Activated B cell treated with CpG ODN at 0.5 μM for 24 hours (primary cell): ENCODE measurements around the gene STEAP3. TPM values are rescaled to one million over a fixed set of nuclear protein-coding genes. Genes with fewer than 3 reads are reported as not detected.

ENCODE experiments used
- ATAC-seq: fragments of 200-7000 bp; cut with Tn5 transposase; one replicate; pipeline ENCODE4 v1.10.0; 2021; ENCODE audit warnings: low read depth, mild to moderate bottlenecking, moderate library complexity
- CTCF ChIA-PET: fragments of 350-600 bp; sonication (Branson Sonifier 250); formaldehyde crosslinking; loops from one replicate; lab custom pipeline; 2021; ENCODE audit warnings: antibody characterized with exemption; lab: Charles Lee
- POLR2A ChIA-PET: fragments of 350-600 bp; sonication (Branson Sonifier 250); formaldehyde crosslinking; loops from one replicate; lab custom pipeline; 2021; ENCODE audit warnings: antibody characterized with exemption; lab: Charles Lee
- DNase-seq: peaks from one replicate; pipeline ENCODE4 v3.0.0; 2022
- H3K27ac Mint-ChIP-seq: one replicate; pipeline ENCODE4 v1.8.0; 2020; ENCODE audit warnings: mixed read lengths
- H3K27me3 Mint-ChIP-seq: one replicate; pipeline ENCODE4 v1.8.0; 2021; ENCODE audit warnings: mixed read lengths
- H3K36me3 Mint-ChIP-seq: one replicate; pipeline ENCODE4 v1.8.0; 2021; ENCODE audit warnings: low read depth, mixed read lengths
- H3K4me1 Mint-ChIP-seq: one replicate; pipeline ENCODE4 v1.8.0; 2021; ENCODE audit warnings: mixed read lengths
- H3K4me3 Mint-ChIP-seq: one replicate; pipeline ENCODE4 v1.8.0; 2020; ENCODE audit warnings: mild to moderate bottlenecking, mixed read lengths
- H3K9me3 Mint-ChIP-seq: one replicate; pipeline ENCODE4 v1.8.0; 2020; ENCODE audit warnings: mixed read lengths
- CTCF ChIP-seq: fragments of 200-600 bp; IDR thresholded peaks from one replicate; pipeline ENCODE4 v1.8.0; 2022; ENCODE audit warnings: antibody characterized with exemption, mild to moderate bottlenecking
- intact Hi-C: fragments of 100-400 bp; cut with micrococcal nuclease; formaldehyde crosslinking; loops from one replicate; pipeline ENCODE4 v1.15.1; 2024
- total RNA-seq: library from RNA; stranded (reverse); gene quantifications from 2 replicates; pipeline ENCODE4 v1.2.3, GENCODE V29; 2022

STEAP3 gene
- total RNA-seq, 1 donor from 2014 or later: 1.1 TPM

- TF ChIP-seq CTCF: no peak
- ChIA-PET POLR2A (no interaction called here), CTCF (no interaction called here)
- intact Hi-C loops: no loop called here
- Mint-ChIP-seq H3K4me3 (no peak overlapping the region), H3K27me3 (no peaks in the 10 kb centered on the region), H3K36me3 (peaks cover 4% of the 10 kb centered on the region), H3K4me1 (peaks cover 9% of the 10 kb centered on the region), H3K9me3 (no peaks in the 10 kb centered on the region), H3K27ac (no peak overlapping the region)
- DNase-seq: no peak
- ATAC-seq: no peak
Measured at GRCh38 chr2:119307419-119308140, 83.9 kb downstream of the STEAP3 start.

GRCh38 chr2:119308793-119309330, 85.2 kb downstream of the STEAP3 start:
- Mint-ChIP-seq H3K27me3 (no peaks in the 10 kb centered on the region), H3K9me3 (no peaks in the 10 kb centered on the region), H3K4me3 (no peak overlapping the region), H3K4me1 (peaks cover 14% of the 10 kb centered on the region), H3K36me3 (peaks cover 4% of the 10 kb centered on the region), H3K27ac (no peak overlapping the region)
- ChIA-PET POLR2A (interaction anchor here (0.7 kb wide), 1 partner anchor 58 kb away, joined by 3 read pairs; the partner anchor contains the start of genes C2orf76 and DBI), CTCF (no interaction called here)
- no peak for TF ChIP-seq CTCF
- ATAC-seq: no peak
- intact Hi-C loops: no loop called here
- DNase-seq: no peak

- CTCF ChIA-PET: interaction anchor here (0.8 to 2.8 kb wide), 2 partner anchors 20 to 430 kb away, joined by 3 to 12 read pairs; no protein-coding TSS in a partner anchor
- Mint-ChIP-seq H3K9me3 (no peaks in the 10 kb centered on the region), H3K27me3 (no peaks in the 10 kb centered on the region), H3K4me1 (peaks cover 14% of the 10 kb centered on the region), H3K4me3 (no peak overlapping the region), H3K36me3 (peaks cover 4% of the 10 kb centered on the region), H3K27ac (no peak overlapping the region)
- DNase-seq (no peak), ATAC-seq (no peak)
- no peak for TF ChIP-seq CTCF
- intact Hi-C loops: loop anchor here (1.0 kb wide), 1 partner anchor 430 kb away; no protein-coding TSS in a partner anchor
- POLR2A ChIA-PET: interaction anchor here (0.7 kb wide), 1 partner anchor 56 kb away, joined by 3 read pairs; the partner anchor contains the start of gene DBI
Measured at GRCh38 chr2:119311371-119311770, 87.7 kb downstream of the STEAP3 start.

- intact Hi-C loops: loop anchor here (1.0 kb wide), 1 partner anchor 431 kb away; no protein-coding TSS in a partner anchor
- Mint-ChIP-seq H3K4me1 (peaks cover 14% of the 10 kb centered on the region), H3K9me3 (no peaks in the 10 kb centered on the region), H3K27ac (no peak overlapping the region), H3K4me3 (no peak overlapping the region), H3K27me3 (no peaks in the 10 kb centered on the region), H3K36me3 (peaks cover 4% of the 10 kb centered on the region)
- DNase-seq (no peak), ATAC-seq (no peak)
- ChIA-PET CTCF (interaction anchor here (0.8 to 2.8 kb wide), 2 partner anchors 21 to 430 kb away, joined by 3 to 12 read pairs; no protein-coding TSS in a partner anchor), POLR2A (interaction anchor here (0.7 kb wide), 1 partner anchor 55 kb away, joined by 3 read pairs; the partner anchor contains the start of gene DBI)
- TF ChIP-seq CTCF: no peak
Measured at GRCh38 chr2:119311831-119312230, 88.2 kb downstream of the STEAP3 start.

Other genes starting within 250 kb of the STEAP3 start
- gene C1QL2, start 65.1 kb upstream of the STEAP3 start, total RNA-seq: not detected in 2 replicates
- 10.0 and 11.0 TPM in 2 replicates for gene C2orf76, start 143.0 kb downstream of the STEAP3 start, total RNA-seq
- 112 TPM in 2 replicates for gene DBI, start 143.1 kb downstream of the STEAP3 start, total RNA-seq
- 0.37 and 0.51 TPM in 2 replicates for gene TMEM37, start 208.0 kb downstream of the STEAP3 start, total RNA-seq